Keratinocyte (primary cell): ENCODE results near the gene PRKAG2. TPM values are rescaled to one million over a fixed set of nuclear protein-coding genes. Genes with fewer than 3 reads are reported as not detected.
"Not testable (repeated sequence)": the region's sequence is repeated elsewhere in the genome, so short reads cannot be mapped to it uniquely, and the experiment has no call there.

Source experiments
- DNase-seq: peaks from one replicate; pipeline ENCODE4 v3.0.0-alpha.2; 2011; ENCODE audit warnings: low read depth, missing footprints, low spot score
- FAIRE-seq: peaks from 2 replicates; lab custom pipeline; 2011; peaks lifted over from hg19 to GRCh38; lab: Jason Lieb, UNC
- H2AFZ ChIP-seq: 2 replicates; pipeline ENCODE4 v1.6.0; 2012; ENCODE audit warnings: low read length, control low read depth, inconsistent platforms; ENCODE audit not compliant: control insufficient read depth
- H3K27ac ChIP-seq: 2 replicates; pipeline ENCODE4 v1.5.1; 2011; ENCODE audit warnings: low read length; ENCODE audit not compliant: control insufficient read depth, insufficient read depth
- H3K27me3 ChIP-seq: 3 replicates; pipeline ENCODE4 v1.6.0; 2011; ENCODE audit warnings: low read length; ENCODE audit not compliant: control insufficient read depth, insufficient read depth; ENCODE audit errors: extremely low read depth
- H3K36me3 ChIP-seq, 2 experiments: 2 replicates in 1 of 2; 3 replicates in 1 of 2; pipeline ENCODE4 v1.5.1; 2011; ENCODE audit warnings: low read length in 2 of 2, mild to moderate bottlenecking in 1 of 2; ENCODE audit not compliant: control insufficient read depth in 2 of 2, insufficient read depth in 2 of 2; ENCODE audit errors: extremely low read depth in 1 of 2
- H3K4me1 ChIP-seq: 3 replicates; pipeline ENCODE4 v1.5.1; 2011; ENCODE audit warnings: low read length; ENCODE audit not compliant: control insufficient read depth, insufficient read depth; ENCODE audit errors: extremely low read depth
- H3K4me2 ChIP-seq: 3 replicates; pipeline ENCODE4 v1.6.0; 2011; ENCODE audit warnings: low read depth, low read length; ENCODE audit not compliant: control insufficient read depth, insufficient read depth; ENCODE audit errors: extremely low read depth
- H3K4me3 ChIP-seq, 3 experiments: fragments of 200-600 bp in 1 of 3; sonication (generic) in 1 of 3; 2 replicates in 2 of 3; 3 replicates in 1 of 3; pipeline ENCODE4 v1.5.1; 2011 to 2016; ENCODE audit warnings: low read length in 3 of 3, mild to moderate bottlenecking in 3 of 3, control low read depth in 2 of 3, inconsistent platforms in 1 of 3, low read depth in 1 of 3, mixed read lengths in 1 of 3, mixed run types in 1 of 3, moderate library complexity in 1 of 3; ENCODE audit not compliant: control insufficient read depth in 2 of 3, insufficient read depth in 2 of 3; ENCODE audit errors: extremely low read depth in 1 of 3
- H3K79me2 ChIP-seq: 2 replicates; pipeline ENCODE4 v1.6.0; 2012; ENCODE audit warnings: low read length; ENCODE audit not compliant: control insufficient read depth, insufficient read depth
- H3K9ac ChIP-seq: 3 replicates; pipeline ENCODE4 v1.6.0; 2011; ENCODE audit warnings: low read length; ENCODE audit not compliant: control insufficient read depth, insufficient read depth; ENCODE audit errors: extremely low read depth
- H3K9me1 ChIP-seq: 3 replicates; pipeline ENCODE4 v1.6.0; 2011; ENCODE audit warnings: low read length; ENCODE audit not compliant: control insufficient read depth, insufficient read depth; ENCODE audit errors: extremely low read depth
- H3K9me3 ChIP-seq: 2 replicates; pipeline ENCODE4 v1.5.1; 2012; ENCODE audit warnings: low read depth, low read length; ENCODE audit not compliant: control insufficient read depth
- H4K20me1 ChIP-seq: 3 replicates; pipeline ENCODE4 v1.6.0; 2011; ENCODE audit warnings: low read length; ENCODE audit not compliant: control insufficient read depth, insufficient read depth; ENCODE audit errors: extremely low read depth
- EZH2 ChIP-seq: IDR thresholded peaks from one replicate; pipeline ENCODE4 v1.6.1; 2012; ENCODE audit warnings: inconsistent platforms, mild to moderate bottlenecking, low read length, moderate library complexity
- dilution Hi-C: fragments of 300-500 bp; cut with MboI; formaldehyde crosslinking; loops from one replicate; pipeline ENCODE4 v1.7.0; 2020; ENCODE audit warnings: low sequenced_read_pairs; ENCODE audit not compliant: extremely low pct_ligation_motif_present
- polyA plus RNA-seq, 5 experiments: library from polyadenylated mRNA; depleted of rRNA in 3 of 5; stranded (reverse) in 3 of 5; stranded (forward) in 1 of 5; unstranded in 1 of 5; fragments of >200 nt; gene quantifications; 1 replicate in 1 of 5; 2 replicates in 3 of 5; 3 replicates in 1 of 5; pipeline versions ENCODE4 v1.2.1 to v1.2.3, GENCODE V29; 2011 to 2012; ENCODE audit warnings: missing spikeins in 2 of 5, low read depth in 1 of 5, low replicate concordance in 1 of 5
- TF ChIP-seq, protein P1 (sequence below), 3 experiments: IDR thresholded peaks in 1 of 3; conservative IDR thresholded peaks in 1 of 3; optimal IDR thresholded peaks in 1 of 3; 2 replicates in 2 of 3; 3 replicates in 1 of 3; pipeline versions ENCODE3 to v1.5.1; 2011; ENCODE audit warnings: low read length in 3 of 3, mild to moderate bottlenecking in 3 of 3, moderate library complexity in 2 of 3, control low read depth in 1 of 3, inconsistent platforms in 1 of 3; ENCODE audit not compliant: insufficient read depth in 2 of 3; ENCODE audit errors: extremely low read depth in 1 of 3

PRKAG2 gene
- polyA plus RNA-seq, 1 donor (not counting 4 experiments of a cell fraction or from before 2014, with no cell fraction given) = 39.5 TPM

DNA sequence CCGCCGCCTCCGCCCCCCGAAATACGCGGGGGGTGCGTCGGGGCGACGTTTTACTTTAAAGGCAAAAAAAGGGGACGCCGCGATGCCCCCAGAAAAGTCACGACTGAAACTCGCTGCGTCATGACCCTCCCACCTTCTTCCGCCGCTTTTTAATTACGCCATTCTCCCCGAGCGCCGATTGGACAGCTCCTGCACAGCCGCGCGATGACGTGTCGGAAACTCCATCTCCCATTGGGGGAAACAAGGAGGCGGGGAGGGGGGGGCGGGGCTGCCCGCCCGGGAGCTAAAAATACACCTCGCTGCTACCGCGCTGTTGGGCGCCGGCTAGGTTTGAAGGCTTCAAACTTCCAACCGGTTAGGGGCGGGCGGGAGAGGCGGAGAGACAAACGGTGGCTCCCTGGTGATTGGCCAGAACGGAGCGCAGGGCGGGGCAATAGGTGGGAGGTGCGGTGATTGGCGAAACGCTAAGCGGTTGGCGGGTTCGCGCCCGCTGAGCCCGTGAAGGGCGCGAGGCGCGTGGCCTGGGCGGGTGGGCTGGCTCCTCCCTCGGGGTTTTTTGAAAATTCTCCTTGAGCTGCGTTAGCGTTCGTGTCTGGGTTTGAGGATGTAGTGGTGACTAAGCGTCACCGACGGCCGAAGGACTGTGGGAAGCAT, 357.0 kb downstream of the PRKAG2 start, which contains the start of gene RHEB:
Gene RHEB (minus strand): TSS at position 131 of the 654 bp plus-strand sequence. CDS start 384 bp downstream, outside the sequence.
- Histone ChIP-seq H3K27ac (peak within 1 kb of the TSS; percentile 88), H3K4me1 (peaks cover 23% of the 10 kb centered on the region), H3K36me3 (peaks cover 0 to 2% of the 10 kb centered on the region in 2 experiments), H3K9ac (peak within 1 kb of the TSS; percentile 97), H4K20me1 (peaks cover 14% of the 10 kb centered on the region), H2AFZ (peak within 1 kb of the TSS; percentile 92), H3K4me2 (peak within 1 kb of the TSS; percentile 89), H3K9me1 (no peaks in the 10 kb centered on the region), H3K4me3 (peak within 1 kb of the TSS; percentile 51 to 93 (median 88)), H3K27me3 (no peaks in the 10 kb centered on the region), H3K9me3 (no peaks in the 10 kb centered on the region), H3K79me2 (peaks cover 41% of the 10 kb centered on the region)
- peak; percentile 93 for DNase-seq
- TF ChIP-seq EZH2 = no peak
- FAIRE-seq = no peak
- dilution Hi-C loops = no loop called here

DNA sequence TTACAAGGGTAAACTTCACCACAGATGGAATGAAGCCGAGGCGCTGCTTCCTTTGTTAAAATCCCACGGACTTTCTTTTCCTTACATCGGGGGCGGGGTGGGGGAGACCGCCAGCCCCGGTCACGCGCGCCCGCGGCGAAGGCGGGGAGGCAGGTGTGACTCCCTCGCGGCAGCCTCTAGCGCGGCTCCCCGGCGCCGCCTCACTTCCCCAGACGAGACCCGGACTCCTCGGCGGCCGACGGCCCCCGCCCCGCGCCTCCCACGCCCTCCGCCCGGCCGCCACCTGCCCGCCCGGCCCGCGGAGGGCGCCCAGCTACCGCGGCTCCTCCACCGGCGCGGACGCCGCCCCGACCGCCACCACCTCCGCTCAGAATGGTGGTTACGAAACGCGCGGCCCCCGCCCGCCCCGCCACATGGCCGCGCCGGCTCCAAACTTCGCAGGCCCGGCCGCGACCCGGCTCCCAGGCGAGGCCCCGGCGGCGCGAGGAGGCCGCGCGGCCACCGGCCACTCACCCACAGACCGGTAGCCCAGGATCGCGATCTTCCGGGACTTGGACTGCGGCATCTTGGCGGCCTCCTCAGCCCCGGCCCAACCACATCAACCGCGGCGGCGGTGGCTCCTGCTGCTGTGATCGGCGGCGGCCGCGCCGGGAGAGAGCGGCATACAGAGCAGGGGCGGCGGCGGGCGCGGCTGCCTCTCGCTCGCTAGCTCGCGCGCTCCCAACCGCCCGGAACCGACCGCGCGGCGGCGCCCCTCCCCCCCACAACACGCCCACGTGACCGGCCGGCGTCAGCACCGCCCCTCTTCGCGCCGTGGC, 357.8 kb downstream of the PRKAG2 start:
- H3K4me1 ChIP-seq = peaks cover 23% of the 10 kb centered on the region
- H3K36me3 ChIP-seq, DNase-seq, H3K9me3 ChIP-seq, dilution Hi-C loops, FAIRE-seq, H3K9me1 ChIP-seq, H3K27me3 ChIP-seq, H2AFZ ChIP-seq: not testable (repeated sequence)
- peak overlapping the region; percentile 80 for H3K27ac ChIP-seq
- peak overlapping the region; percentile 89 for H3K4me2 ChIP-seq
- H3K79me2 ChIP-seq = peaks cover 49% of the 10 kb centered on the region
- peaks cover 14% of the 10 kb centered on the region for H4K20me1 ChIP-seq
- H3K9ac ChIP-seq = peak overlapping the region; percentile 97
- TF ChIP-seq, protein P1, sequence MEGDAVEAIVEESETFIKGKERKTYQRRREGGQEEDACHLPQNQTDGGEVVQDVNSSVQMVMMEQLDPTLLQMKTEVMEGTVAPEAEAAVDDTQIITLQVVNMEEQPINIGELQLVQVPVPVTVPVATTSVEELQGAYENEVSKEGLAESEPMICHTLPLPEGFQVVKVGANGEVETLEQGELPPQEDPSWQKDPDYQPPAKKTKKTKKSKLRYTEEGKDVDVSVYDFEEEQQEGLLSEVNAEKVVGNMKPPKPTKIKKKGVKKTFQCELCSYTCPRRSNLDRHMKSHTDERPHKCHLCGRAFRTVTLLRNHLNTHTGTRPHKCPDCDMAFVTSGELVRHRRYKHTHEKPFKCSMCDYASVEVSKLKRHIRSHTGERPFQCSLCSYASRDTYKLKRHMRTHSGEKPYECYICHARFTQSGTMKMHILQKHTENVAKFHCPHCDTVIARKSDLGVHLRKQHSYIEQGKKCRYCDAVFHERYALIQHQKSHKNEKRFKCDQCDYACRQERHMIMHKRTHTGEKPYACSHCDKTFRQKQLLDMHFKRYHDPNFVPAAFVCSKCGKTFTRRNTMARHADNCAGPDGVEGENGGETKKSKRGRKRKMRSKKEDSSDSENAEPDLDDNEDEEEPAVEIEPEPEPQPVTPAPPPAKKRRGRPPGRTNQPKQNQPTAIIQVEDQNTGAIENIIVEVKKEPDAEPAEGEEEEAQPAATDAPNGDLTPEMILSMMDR (optimal IDR thresholded peaks at IDR 0.05 in 1 of 3, IDR thresholded peaks at IDR 0.05 in 1 of 3, conservative IDR thresholded peaks at IDR 0.05 in 1 of 3; ENCODE audit: extremely low read depth in 1 of 3, insufficient read depth in 2 of 3, low read length in 3 of 3) = peak in 1 of 3 experiments; percentile 16
- H3K4me3 ChIP-seq = peak overlapping the region; percentile 51 to 93 (median 88)
